GM19023 (cell line): ENCODE data around the gene RIPOR3.
"Not testable (repeated sequence)": the region's sequence is repeated elsewhere in the genome, so short reads cannot be mapped to it uniquely, and the experiment has no call there.

Experiments used
- ATAC-seq: cut with Tn5 transposase; IDR thresholded peaks from one replicate; pipeline ENCODE4 v1.9.1; 2021; ENCODE audit warnings: mild to moderate bottlenecking, moderate library complexity; ENCODE audit not compliant: unreplicated experiment

Gene RIPOR3

DNA sequence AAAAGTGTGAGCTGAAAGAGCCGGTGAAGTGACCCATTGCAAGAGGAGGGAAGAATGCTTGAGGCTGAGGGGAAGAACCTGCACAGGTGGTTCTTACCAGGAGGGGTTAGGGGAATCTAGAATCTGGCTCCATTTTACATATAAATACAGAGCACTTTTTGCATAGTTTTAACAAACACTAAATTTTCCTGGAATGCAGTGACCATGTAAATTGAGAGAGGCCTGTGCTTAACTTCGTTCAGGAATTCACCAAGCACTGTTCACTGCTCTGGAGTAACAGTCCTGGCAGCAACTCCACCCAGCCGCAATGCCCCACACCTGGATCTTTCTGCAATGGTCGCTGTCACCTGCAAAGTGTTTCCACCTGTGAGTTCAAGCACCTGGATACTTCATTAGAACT is 13.2 kb upstream of the RIPOR3 start:
- ATAC-seq, result no peak

DNA sequence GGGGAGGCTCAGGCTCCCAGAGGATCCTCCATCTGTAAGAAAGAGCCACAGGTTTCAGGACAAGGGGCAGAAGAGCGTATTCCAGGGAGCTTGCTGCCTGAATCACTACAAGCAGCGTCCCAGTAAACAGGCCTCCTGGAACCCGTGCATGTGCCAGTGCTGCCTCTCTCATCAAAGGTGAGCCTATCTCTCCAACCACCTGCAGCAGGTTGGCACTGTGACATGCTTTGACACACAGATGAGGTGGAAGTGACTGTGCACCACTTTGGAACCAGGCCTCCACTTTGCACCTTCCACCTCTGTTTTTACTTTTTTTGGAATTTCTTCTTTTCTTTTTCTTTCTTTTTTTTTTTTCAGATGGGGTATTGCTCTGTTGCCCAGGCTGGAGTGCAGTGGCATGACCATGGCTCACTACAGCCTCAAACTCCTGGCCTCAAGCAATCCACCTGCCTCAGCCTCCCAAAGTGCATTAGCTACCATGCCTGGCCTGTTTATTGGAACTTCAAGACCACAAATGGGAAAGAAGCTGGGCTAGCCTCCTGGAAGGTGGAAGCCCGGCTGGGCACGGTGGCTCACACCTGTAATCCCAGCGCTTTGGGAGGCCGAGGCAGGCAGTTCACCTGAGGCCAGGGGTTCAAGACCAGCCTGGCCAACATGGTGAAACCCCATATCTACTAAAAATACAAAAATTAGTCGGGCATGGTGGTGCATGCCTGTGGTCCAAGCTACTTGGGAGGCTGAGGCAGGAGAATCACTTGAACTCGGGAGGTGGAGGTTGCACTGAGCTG is 12.5 kb upstream of the RIPOR3 start:
- not testable (repeated sequence) for ATAC-seq

DNA sequence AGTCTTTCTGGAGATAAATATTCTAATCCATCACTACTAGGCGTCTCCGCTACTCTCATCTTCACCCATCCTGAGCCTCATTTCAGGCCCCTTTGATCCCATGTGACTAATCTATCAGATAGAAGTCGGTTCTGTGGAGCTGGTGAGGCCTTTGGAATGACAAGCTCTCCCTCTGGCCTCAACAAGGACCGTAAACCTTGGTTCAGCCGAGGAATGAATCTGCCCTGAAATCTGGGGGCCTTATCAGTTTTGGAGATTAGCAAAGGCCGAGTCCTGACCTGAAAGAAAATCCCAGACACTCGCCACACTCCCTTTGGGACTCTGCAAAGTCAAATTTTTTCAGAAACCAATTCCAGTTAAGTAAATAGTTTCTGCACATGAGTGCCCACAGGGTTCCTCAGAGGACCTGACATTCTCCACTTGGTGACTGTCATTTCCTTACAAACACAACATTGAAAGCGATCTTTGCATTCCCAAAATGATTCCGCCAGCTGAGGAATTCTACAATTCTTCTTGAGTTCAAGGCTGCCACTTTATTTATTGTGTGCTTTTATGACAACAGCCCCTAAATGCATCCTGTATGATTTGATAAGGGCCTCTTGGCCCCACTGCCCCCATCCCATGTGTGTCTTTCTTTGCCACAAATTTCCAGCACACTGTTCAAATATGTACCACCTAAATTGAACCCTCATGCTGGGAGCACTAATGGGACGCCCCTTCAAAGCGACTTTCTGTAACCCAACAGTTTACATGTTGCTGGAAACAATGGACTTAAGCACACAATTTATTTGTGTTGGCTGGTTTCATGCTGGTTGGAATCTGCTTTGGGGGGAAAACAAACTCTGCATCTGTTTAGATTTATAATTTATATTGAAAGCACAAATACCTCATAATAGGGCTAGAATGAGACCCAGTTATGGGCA is 10.0 kb upstream of the RIPOR3 start:
- ATAC-seq, result no peak

DNA sequence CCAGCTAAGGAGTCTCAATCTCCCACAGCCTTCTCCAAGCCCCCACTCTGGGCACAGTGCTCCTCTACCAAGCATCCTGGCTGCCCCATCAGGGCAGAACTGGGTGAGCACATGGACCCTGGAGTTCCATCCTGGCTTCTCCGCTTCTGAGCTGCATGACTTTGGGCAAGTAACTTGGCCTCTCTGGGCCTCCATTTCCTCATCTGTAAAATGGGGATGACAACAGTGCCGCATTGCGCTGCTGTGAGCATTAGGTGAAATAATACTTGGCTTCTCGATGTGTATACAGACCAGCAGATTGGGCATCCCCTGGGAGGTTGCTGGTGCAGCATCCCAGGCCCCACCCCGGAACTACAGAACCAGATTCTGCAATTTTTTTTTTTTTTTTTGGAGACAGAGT is 8.3 kb upstream of the RIPOR3 start:
- ATAC-seq, result no peak

DNA sequence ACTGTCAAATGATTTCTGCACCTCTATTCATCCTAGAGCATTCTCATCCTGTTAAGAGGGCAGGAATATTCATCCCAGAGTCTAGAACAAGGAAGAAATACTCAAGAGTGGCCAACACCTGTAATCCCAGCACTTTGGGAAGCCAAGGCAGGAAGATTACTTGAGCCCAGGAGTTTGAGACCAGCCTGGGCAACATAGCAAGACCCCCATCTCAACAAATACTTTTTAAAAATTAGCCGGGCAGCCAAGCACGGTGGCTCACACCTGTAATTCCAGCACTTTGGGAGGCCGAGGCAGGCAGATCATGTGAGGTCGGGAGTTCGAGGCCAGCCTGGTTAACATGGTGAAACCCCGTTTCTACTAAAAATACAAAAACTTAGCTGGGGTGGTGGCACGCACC is 6.9 kb upstream of the RIPOR3 start:
- ATAC-seq, result not testable (repeated sequence)

DNA sequence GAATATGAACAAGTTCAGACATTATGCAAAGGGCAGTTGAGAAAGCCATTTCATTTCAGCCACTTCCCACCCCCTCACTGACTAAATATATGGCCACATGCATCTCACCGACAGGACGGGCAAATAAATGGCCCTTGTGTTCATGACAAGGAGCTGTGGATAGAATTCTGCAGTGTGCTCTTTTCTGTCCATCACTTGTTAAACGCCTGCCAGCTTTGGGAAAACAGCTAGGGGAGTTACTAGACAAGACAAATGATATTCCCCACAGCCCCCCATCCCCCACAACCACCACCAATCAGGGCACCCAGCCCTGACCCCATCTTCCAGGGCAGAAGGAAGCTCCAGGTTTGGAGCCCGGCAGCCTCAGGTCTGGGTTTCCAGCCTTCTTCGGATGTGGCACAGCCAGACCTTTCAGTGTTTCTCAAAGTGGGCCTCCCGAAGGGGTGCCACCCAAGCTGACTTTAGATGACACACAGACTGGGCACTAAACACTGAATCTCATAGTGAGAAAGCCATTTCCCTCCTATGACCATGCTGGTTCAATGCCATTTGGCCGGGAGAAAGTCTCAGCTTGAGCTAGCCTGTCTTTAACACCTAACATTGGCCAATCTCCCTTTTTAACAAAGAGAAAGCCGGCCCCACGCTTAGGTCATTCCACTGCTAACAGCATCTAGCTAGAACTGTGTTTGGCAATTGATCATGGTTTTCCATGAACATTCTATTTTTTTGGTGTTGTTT is 4.0 kb upstream of the RIPOR3 start:
- no peak for ATAC-seq

DNA sequence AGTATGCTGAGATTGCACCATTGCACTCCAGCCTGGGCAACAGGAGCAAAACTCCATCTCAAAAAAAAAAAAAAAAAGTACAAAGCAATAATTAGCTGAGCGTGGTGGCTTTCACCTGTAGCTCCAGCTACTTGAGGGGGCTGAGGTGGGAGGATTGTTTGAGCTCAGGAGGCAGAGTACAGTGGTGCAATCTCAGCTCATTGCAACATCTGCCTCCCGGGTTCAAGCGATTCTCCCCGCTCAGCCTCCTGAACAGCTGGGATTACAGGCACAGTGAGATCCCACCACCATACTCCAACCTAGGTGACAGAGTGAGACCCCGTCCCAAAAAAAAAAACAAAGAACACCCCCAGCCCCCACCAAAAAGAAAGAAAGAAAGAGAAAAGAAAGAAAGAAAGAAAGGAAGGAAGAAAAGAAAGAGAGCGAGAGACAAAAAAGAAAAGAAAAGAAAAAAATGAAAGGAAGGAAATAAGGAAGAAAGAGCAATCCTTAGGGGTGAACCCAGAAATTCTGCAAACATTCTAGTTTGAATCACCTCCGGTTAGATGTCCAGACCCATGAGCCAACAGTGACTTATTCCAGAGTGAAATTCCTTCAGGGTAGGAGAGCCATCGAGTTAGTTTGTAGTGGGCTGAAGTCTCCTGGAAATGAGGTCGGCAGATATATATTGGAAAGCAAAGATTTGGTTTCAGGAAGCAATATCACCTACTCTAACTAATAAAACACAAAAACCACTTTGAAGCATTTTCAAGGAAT is 3.2 kb upstream of the RIPOR3 start:
- ATAC-seq, result no peak

DNA sequence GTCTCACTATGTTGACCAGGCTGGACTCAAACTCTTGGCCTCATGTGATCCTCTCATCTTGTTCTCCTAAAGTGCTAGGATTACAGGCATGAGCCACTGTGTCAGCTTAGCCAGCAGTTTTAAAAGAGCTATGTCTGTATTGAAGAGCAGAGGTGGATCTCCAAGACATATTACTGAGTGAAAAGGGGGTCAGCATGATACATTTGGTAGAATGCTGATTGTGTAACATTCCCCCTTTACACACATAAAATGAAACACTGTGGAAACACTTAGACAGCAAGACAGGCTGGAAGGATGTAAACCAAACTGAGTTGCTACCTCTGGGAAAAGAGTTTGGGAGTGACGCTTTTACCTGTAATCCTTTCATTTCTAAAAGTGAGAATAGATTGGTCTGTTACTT is 1.7 kb upstream of the RIPOR3 start:
- ATAC-seq, result no peak

DNA sequence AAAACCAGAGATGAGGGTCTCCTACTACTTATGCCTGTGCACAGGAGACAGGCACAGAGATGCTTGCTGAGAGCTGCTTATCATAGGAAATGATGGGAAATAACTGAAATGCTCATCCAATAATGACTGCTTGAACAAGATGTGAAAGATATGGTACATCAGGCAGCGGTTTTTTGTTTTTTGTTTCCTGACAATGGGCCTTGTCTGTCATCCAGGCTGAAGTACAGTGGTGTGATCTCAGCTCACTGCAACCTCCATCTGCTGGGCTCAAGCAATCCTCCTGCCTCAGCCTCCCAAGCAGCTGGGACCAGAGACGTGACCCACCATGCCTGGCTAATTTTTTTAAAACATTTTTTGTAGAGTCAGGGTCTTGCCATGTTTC is 1.2 kb upstream of the RIPOR3 start:
- no peak for ATAC-seq

DNA sequence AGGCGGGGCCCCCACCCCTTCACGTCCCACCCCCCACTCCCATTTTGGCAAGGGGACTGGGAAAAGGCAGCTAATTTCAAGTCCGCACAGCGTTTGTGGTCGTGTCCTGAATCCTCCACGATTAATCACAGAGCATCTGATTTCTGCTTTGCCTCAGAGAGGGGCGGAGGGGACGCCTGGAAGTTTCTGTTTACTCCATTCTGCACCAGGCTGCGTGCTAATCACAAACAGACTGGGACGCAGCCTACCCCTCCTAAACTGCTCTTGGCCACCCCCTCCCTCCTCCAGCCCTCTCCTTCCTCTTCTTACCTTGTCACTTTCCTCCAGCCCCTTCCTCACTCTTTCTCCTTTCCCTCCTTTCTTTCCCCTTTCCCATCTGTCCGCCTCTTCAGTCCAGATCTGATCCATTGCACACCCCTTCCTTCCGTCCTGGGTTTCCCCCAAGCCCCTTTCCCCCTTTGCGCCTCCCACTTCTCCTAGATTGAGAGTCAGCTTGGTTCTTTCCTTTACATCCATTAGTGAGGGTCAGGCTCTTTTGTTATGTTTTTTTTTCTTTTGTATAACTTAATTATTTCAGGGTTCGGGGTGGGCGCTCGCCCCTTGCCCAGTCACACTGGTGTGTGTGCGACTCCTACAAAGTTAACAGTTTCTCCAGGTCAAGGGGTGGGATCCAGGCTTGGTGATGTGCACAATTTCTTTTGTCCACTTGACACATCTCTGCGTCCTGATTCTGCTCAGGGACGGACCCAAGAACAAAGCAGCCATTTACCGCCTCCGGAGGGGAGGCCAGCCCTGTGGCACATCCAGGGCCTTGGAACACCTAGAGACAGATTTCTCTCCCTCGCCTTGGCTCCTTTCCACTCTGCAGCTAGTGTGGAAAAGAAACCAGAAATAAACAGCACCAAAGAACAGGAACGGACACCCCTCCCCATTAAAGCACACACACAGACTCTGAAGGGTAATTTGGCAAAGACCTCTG is 520 bp upstream of the RIPOR3 start:
- ATAC-seq, result no peak

DNA sequence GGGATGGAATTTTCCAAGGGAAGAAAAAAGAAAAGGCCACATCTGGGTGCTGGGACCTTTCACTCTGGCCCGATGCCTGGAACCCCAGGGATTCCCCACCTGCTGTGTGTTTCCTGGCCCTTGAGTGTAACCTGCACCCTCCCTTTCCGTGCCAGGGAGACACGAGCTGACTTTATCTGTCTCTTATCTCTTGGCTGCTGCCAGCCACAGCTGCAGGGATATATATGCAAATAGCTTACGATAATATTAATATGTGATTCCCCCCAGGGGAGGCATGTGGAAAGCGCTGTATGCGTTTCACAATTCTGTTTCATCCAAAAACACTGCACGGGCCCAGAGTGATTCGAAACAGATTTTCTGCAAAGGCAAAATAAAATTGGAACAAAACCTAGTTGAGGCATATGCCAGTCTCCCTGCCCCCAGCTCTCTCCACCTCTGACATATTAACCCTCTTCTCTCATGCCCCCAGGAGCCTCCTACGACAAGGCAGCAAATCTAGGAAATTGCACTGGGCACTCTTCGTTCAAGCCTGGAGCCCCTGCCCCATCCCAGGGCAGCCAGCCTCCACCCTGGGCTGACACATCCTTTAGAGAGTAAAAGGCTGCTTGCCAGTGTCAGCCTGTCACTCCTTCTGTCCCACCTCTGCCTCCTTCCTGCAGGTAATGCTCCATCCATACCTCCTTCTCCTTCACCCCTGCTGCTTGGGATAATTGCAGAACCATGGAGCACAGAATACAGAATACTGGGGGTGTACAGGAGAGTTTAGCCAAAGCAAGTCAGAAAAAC is 1.3 kb downstream of the RIPOR3 start:
- ATAC-seq, result no peak

DNA sequence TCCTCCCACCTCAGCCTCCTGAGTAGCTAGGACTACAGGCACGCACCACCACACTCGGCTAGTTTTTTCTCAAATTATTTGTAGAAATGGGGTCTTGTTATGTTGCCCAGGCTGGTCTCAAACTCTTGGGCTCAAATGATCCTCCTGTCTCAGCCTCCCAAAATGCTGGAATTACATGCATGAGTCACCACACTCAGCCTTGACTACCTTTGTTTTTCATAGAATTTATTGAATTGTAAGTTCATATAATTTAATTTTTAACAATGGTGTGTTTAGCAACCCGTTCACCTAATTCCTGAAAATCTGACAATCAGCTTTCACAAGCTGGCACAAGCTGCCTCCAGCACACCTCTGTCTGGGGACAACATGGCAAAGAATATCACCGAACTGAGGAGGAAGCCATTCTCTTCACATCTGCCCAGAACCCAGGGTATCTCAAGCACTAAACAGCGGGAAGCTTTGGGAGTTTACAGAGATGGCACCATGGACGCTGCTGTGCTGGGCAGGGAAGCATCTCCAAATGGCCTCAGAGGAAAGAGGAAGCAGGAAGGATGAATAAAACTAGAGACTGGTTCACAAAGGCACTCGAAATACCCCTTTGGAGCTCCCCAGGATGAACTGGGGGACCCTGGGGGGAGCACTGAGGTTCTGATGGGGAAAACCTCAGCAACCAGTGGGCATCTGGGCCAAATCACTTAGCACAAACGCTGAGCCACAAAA is 2.9 kb downstream of the RIPOR3 start:
- ATAC-seq, result no peak

DNA sequence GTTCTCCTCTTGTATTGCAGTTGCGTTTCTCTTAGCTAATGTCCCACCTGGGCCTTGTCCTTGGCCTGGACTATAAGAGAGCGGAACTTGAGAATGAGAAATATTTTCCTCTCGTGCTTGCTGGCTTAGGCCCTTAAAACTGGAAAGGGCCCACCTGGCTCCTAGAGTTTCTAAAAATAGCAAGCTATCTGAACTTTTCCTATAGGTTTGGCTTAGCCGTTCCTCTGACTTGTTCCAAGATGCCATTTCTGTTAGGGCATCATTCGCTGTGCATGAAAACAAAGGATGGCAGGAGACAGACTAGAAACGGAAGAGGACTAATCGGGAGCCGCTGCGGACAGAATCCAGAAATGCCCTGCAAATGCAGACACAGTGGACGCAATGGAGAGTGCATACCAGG is 4.5 kb downstream of the RIPOR3 start:
- ATAC-seq, result no peak

DNA sequence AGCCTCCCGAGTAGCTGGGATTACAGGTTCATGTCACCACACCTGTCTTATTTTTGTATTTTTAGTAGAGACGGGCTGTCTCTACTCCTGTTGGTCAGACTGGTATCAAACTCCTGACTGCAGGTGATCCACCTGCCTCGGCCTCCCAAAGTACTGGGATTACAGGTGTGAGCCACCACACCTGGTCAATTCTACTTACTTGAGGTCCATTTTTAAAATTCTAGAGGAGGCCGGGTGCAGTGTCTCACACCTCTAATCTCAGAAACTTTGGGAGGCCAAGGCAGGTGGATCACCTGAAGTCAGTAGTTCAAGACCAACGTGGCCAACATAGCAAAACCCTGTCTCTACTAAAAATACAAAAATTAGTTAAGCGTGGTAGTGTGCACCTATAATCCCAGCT is 7.8 kb downstream of the RIPOR3 start:
- no peak for ATAC-seq

DNA sequence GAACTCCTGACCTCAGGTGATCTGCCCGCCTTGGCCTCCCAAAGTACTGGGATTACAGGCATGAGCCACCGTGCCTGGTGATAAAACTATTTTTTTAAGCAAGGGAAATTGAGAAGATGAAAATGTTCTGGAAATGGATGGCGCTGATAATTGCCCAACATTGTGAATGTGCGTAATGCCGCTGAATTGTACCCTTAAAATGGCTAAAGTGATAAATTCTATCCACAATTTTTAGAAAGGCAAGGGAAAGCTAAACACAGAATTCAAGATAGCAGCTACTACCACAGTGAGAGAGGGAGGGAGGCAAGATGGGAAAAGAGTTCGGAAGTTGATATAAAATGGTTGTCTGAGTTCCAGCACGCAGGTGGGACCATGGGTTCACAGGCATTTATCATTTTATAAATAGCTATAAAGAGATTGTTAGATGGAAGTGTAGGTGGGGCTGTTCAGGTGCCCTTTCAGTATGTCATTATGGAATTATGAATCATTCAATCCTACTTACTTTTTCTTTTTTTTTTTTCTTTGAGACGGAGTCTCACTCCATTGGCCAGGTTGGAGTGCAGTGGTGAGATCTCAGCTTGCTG is 8.3 kb downstream of the RIPOR3 start:
- no peak for ATAC-seq

DNA sequence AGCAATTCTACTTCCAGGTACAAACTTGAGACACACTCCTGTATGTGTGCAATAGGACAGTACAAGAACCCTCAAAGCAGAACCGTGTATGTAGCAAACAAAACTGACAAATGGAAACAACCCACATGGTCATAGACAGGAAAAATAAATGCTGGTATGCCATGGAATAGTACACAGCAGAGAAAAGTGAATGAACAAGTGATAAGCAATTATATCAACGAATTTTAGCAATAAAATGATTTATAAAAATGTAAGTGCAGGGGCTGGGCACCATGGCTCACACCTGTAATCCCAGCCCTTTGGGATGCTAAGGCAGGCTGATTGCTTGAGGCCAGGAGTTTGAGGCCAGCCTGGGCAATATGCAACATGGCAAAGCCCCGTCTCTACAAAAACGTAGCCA is 9.3 kb downstream of the RIPOR3 start:
- ATAC-seq, result no peak

DNA sequence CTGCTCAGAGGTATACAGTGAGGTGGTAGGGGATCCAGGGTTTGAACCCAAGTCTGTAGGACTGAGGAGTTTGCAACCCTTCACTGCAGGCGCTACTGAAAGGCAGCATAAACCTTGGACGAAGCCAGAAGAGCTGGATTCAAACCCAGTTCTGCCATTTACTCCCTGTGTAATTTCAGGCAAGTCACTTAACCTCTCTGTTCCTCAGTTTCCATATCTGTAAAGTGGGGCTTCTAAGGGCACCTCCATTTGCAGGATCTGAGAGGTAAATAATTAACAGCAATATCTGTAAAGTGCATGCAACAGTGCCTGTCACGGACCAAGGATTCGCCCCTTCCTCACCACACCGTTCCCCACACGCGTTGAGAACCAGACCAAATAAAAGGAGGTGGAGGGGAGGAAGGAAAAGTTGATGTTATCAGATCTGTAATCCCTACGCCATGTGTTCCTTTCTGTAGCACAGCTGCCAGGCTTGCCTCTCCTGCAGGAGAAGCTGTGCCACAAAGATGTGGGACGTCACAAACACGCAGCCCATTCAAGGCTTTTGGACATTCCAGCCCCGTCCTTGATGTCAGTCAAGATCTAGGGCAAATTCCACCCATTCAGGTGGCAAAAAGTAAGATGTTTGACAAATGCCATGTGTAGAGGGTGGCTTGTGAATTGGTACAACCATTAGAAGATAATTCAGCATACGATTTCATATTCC is 9.8 kb downstream of the RIPOR3 start:
- no peak for ATAC-seq
